Activated T-helper 1 cell treated with anti-CD3 and anti-CD28 coated beads, Interleukin-12 subunit alpha, Interleukin-12 subunit beta, Interleukin-2, Interleukin-4 antibody, amounts not matched to agents 30 ng/mL and 10 ng/mL and 1 ng/mL, durations not matched to agents 14 hours and 24 hours and 36 hours (primary cell): Measurements from ENCODE around the gene LARP6. TPM values are rescaled to one million over a fixed set of nuclear protein-coding genes. Genes with fewer than 3 reads are reported as not detected.

Experiments used
- DNase-seq: peaks from one replicate; pipeline ENCODE4 v3.0.0; 2021; ENCODE audit warnings: low spot score
- H3K27ac Mint-ChIP-seq: one replicate; pipeline ENCODE4 v1.8.0; 2021; ENCODE audit warnings: mild to moderate bottlenecking, mixed read lengths
- H3K27me3 Mint-ChIP-seq: one replicate; pipeline ENCODE4 v1.8.0; 2022; ENCODE audit warnings: mild to moderate bottlenecking, moderate library complexity, mixed read lengths; ENCODE audit not compliant: insufficient read depth
- H3K36me3 Mint-ChIP-seq: one replicate; pipeline ENCODE4 v1.8.0; 2021; ENCODE audit warnings: low read depth, mixed read lengths
- H3K4me1 Mint-ChIP-seq: one replicate; pipeline ENCODE4 v1.8.0; 2021; ENCODE audit warnings: low read depth, mixed read lengths
- H3K4me3 Mint-ChIP-seq: one replicate; pipeline ENCODE4 v1.8.0; 2021; ENCODE audit warnings: mild to moderate bottlenecking, moderate library complexity, mixed read lengths
- H3K9me3 Mint-ChIP-seq: one replicate; pipeline ENCODE4 v1.8.0; 2021; ENCODE audit warnings: mixed read lengths
- intact Hi-C: fragments of 100-400 bp; cut with micrococcal nuclease; formaldehyde crosslinking; loops from one replicate; pipeline ENCODE4 v1.15.1; 2024
- total RNA-seq: library from RNA; stranded (reverse); gene quantifications from 2 replicates; pipeline ENCODE4 v1.2.3, GENCODE V29; 2022

LARP6 gene
- total RNA-seq, 1 donor from 2014 or later, result not detected

GRCh38 chr15:70793694-70794093 is 60.3 kb downstream of the LARP6 start:
- no peaks in the 10 kb centered on the region for H3K4me1 Mint-ChIP-seq
- intact Hi-C loops, result no loop called here
- H3K27me3 Mint-ChIP-seq, result peaks cover 2% of the 10 kb centered on the region
- H3K27ac Mint-ChIP-seq, result no peak overlapping the region
- H3K36me3 Mint-ChIP-seq, result no peaks in the 10 kb centered on the region
- H3K9me3 Mint-ChIP-seq, result no peaks in the 10 kb centered on the region
- no peak overlapping the region for H3K4me3 Mint-ChIP-seq
- DNase-seq, result no peak

DNA sequence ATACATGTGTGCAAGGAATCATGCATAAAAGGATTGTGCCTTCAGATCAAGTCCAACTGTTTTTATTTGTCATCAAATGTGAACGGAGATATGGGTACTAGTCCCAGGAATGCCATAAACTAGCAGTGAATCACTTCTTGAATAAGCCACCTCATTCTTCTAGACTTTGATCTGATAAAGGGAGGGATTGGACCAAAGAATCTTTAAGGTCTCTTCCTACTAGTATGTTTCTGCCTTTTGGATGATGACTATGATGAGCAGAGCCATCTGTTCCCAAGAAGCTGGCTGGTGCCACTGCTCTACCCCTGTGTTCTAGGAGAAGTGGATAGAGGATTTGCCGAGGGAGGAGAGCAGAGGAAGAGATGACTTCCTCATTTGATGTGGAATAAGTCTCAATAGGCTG is 61.8 kb downstream of the LARP6 start:
- Mint-ChIP-seq H3K36me3 (no peaks in the 10 kb centered on the region), H3K9me3 (no peaks in the 10 kb centered on the region), H3K4me1 (no peaks in the 10 kb centered on the region), H3K4me3 (no peak overlapping the region), H3K27me3 (peaks cover 2% of the 10 kb centered on the region), H3K27ac (no peak overlapping the region)
- intact Hi-C loops, result no loop called here
- no peak for DNase-seq

DNA sequence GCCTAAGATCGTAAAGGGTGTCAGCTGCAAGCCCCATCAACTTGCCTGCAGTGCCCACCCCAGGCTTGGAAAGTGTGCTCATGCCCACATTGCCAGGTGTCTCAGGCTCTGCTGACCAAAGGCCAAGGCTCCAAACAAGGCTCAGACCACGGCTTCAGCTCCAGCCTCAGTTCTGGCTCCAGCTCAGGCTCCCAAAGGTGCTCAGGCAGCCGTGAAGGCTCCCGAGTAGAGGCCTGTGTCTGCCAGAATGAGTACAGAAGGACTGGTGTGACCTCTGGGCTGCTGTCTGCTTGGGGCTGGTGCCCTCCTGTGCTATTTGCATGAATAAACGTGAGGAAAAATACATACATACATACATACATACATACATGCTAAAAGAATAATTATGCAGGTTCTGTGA is 62.7 kb downstream of the LARP6 start:
- no peaks in the 10 kb centered on the region for H3K36me3 Mint-ChIP-seq

DNA sequence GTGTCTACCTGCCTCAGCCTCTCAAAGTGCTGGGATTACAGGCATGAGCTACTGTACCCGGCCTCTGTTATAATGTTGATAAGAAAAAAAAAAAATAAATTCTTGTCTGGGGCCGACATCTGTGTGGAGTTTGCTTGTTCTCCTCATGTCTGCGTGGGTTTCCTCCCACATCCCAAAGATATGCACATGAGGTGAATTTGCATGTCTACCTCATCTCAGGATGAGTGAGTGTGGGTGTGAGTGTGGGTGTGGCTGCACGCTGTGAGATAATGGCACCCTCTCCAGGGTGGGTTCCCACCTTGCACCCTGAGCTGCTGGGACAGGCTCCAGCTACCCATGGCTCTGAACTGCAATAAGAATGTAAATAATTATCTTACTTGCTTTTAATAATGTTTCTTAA is 64.7 kb downstream of the LARP6 start:
- Mint-ChIP-seq H3K27ac (no peak overlapping the region), H3K36me3 (no peaks in the 10 kb centered on the region), H3K9me3 (no peaks in the 10 kb centered on the region), H3K27me3 (peaks cover 4% of the 10 kb centered on the region), H3K4me3 (no peak overlapping the region), H3K4me1 (no peaks in the 10 kb centered on the region)
- DNase-seq, result no peak
- intact Hi-C loops, result no loop called here

More for the DNA sequence above, 62.7 kb downstream of the LARP6 start:
- no peak overlapping the region for H3K4me3 Mint-ChIP-seq
- intact Hi-C loops, result no loop called here
- H3K27ac Mint-ChIP-seq, result no peak overlapping the region
- H3K9me3 Mint-ChIP-seq, result no peaks in the 10 kb centered on the region
- no peak for DNase-seq
- no peaks in the 10 kb centered on the region for H3K4me1 Mint-ChIP-seq
- peaks cover 4% of the 10 kb centered on the region for H3K27me3 Mint-ChIP-seq

DNA sequence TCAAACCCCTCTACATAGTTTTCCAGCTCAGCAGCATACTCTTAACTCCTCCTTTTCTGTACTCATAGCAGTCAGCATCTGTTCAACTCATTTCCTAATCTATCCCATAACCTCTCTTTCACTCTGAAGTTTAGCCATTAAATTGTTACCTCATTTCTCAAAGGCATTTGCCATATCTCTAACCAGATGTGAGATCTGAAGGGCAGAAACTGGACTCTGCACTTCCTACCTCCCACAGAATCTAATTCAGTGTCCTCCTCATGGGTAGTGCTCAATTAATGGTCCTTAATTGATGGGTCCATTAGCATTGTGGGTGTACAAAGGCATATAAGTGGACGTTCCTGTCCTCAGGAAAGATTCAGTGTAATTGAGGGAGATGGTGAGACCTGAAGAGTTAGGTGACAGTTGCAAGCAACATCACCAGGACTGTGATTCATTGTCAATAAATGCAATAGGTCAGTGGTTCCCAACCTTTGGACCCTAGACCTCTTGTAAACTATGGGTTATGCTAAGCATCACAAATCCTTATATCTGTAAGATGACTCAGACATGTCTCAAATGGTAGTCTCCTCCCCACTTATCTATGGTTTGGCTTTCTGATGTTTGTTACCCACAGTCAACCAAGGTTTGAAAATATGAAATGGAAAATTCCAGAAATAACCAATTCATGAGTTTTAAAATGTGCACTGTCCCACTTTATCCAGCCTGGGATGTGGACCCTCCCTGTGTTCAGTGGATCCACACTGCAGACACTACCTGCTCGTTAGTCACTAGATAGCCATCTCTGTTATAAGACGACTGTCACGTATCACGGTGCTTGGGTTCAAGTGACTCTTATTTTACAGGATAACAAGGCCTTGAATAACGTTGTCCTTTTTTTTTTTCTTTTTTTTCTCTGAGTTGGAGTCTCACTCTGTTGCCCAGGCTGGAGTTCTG is 65.6 kb downstream of the LARP6 start:
- Mint-ChIP-seq H3K4me1 (no peaks in the 10 kb centered on the region), H3K9me3 (no peaks in the 10 kb centered on the region), H3K36me3 (no peaks in the 10 kb centered on the region), H3K4me3 (no peak overlapping the region), H3K27me3 (peaks cover 11% of the 10 kb centered on the region), H3K27ac (no peak overlapping the region)
- no peak for DNase-seq
- intact Hi-C loops, result no loop called here

GRCh38 chr15:70786996-70787395 is 67.0 kb downstream of the LARP6 start:
- H3K36me3 Mint-ChIP-seq, result no peaks in the 10 kb centered on the region
- H3K4me1 Mint-ChIP-seq, result no peaks in the 10 kb centered on the region
- peaks cover 11% of the 10 kb centered on the region for H3K27me3 Mint-ChIP-seq
- no peak for DNase-seq
- no peak overlapping the region for H3K27ac Mint-ChIP-seq
- intact Hi-C loops, result no loop called here
- no peaks in the 10 kb centered on the region for H3K9me3 Mint-ChIP-seq
- no peak overlapping the region for H3K4me3 Mint-ChIP-seq

DNA sequence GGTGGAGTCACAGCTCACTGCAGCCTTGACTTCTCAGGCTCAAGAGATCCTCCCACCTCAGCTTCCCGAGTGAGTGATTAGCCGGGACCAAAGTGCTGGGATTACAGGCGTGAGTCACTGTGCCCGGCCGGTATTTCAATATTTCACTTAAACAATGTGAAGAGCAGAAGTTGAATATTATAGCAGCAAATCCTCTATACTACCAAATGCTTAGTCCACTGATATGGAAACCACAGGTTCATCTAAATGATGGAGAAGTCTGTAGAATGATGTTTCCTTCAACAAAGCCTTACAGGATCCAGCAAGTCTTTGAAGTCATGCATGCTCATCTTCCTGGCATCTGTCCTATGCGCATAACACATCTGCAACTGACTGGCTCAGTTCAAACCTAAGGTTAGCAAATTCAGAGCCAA is 70.3 kb downstream of the LARP6 start:
- DNase-seq, result no peak
- H3K4me1 Mint-ChIP-seq, result no peaks in the 10 kb centered on the region
- no peak overlapping the region for H3K4me3 Mint-ChIP-seq
- H3K36me3 Mint-ChIP-seq, result no peaks in the 10 kb centered on the region
- peaks cover 11% of the 10 kb centered on the region for H3K27me3 Mint-ChIP-seq
- no peaks in the 10 kb centered on the region for H3K9me3 Mint-ChIP-seq
- intact Hi-C loops, result no loop called here
- H3K27ac Mint-ChIP-seq, result no peak overlapping the region

DNA sequence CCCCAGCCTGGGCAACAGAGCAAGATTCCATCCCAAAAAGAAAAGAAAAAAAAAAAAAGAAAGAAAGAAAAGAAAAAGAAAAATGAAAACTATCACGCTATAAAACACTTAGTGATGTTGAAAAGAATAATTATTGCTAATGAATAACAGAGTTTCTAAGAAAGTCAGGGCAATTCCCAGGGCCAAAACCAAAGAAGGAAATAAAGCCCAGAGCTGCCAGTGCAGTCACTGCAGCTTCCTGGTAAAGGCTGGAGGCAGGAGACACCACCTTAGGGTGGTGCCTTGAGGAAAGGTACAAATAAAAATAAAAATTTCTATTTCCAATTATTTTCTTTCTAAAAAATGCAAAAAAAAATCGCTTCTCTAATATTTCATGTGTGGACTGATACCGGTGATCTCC is 70.9 kb downstream of the LARP6 start:
- Mint-ChIP-seq H3K9me3 (no peaks in the 10 kb centered on the region), H3K4me3 (no peak overlapping the region), H3K36me3 (no peaks in the 10 kb centered on the region), H3K27ac (no peak overlapping the region), H3K27me3 (peaks cover 11% of the 10 kb centered on the region), H3K4me1 (no peaks in the 10 kb centered on the region)
- DNase-seq, result no peak
- intact Hi-C loops, result no loop called here

DNA sequence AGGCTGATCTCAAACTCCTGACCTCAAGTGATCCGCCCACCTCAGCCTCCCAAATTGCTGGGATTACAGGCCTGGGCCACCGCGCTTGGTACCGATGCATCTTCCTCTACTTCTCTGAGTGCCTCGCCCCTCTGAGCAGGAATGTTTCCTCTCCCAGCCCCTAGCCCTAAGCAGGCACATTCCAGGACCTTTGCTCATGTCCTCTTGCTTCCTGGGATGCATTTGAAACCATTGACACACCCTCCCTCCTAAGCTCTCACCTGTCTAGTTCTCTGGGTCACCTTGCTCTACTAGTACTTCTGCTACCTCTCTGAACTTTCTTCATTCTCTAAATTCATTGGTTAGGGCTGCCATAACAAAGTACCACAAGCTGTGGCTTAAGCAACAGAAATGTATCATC is 72.7 kb downstream of the LARP6 start:
- Mint-ChIP-seq H3K27ac (no peak overlapping the region), H3K4me1 (no peaks in the 10 kb centered on the region), H3K27me3 (peaks cover 8% of the 10 kb centered on the region), H3K9me3 (no peaks in the 10 kb centered on the region), H3K36me3 (no peaks in the 10 kb centered on the region), H3K4me3 (no peak overlapping the region)
- intact Hi-C loops, result no loop called here
- no peak for DNase-seq

Other genes starting within 250 kb of the LARP6 start
- gene UACA, start 90.6 kb downstream of the LARP6 start, total RNA-seq, result 0.57 and 1.2 TPM in 2 replicates
- gene THAP10, start 38.3 kb upstream of the LARP6 start, total RNA-seq, result not detected in 2 replicates
- not detected in 2 replicates for gene LRRC49, start 38.7 kb upstream of the LARP6 start, total RNA-seq